NOMO-1 treated with dmso at 0.1 percent for 144 hours (cell line): ENCODE results near the gene IGSF21.

Experiments
- DNase-seq: peaks from one replicate; lab custom pipeline; 2025; ENCODE audit not compliant: unreplicated experiment; lab: John Stamatoyannopoulos, UW

The IGSF21 gene

GRCh38 chr1:18094096-18094495 is 13.5 kb upstream of the IGSF21 start:
- no peak for DNase-seq

DNA sequence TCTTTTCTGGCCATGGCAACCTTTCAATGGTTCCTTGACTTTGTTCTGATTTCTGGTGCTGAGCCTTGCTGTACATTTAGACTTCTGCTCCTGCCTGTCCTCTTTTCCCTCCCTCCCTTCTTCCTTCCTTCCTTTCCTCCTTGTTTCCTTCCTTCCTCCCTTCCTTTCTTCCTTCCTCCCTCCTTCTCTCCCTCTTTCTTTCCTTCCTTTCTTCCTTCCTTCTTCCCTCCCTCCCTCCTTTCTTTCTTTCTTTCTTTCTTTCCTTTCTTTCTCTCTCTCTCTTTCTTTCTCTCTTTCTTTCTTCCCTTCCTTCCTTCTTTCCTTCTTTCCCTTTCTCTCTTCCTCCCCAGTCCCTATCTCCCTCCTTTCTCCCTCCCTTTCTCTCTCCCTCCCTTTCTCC is 10.4 kb upstream of the IGSF21 start:
- DNase-seq: no peak

DNA sequence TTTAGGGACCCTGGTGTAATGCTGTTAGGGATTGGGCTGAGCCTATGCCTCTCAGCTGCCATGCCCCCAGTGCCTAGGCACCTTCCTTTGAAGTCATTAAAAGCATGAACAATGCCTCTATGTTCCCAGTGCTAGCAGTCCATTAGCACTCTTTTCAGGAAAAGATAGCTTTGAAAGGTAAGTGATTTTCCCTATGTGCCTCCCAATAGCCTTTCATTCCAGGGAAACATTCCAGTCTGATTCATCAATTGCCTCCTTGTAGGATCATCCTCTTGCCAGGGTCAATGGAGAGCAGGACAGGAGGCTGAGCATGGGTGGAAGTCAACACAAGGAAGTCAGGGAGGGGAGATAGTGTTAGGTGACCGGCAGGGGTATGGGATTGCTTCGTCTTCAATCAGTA is 8.6 kb upstream of the IGSF21 start:
- no peak for DNase-seq

DNA sequence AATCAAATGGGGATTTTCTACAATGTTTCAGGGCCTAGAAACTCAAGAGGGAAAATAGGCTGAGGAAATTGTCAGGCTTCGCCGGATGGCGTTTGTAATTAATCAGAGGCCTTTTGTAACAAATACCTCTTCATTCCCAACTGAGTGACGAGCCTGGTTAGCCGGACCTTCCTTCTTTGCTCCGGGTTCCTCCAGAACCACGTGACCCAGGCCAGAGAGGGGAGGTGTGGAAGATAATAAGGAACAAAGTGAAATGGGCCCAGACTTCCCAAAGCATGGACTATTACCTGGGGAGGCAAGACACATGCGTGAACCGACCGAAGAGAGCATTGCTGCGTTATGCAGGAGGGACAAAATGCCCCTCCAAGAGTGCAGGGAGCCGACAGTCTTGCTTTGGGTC is 7.5 kb upstream of the IGSF21 start:
- DNase-seq: no peak

DNA sequence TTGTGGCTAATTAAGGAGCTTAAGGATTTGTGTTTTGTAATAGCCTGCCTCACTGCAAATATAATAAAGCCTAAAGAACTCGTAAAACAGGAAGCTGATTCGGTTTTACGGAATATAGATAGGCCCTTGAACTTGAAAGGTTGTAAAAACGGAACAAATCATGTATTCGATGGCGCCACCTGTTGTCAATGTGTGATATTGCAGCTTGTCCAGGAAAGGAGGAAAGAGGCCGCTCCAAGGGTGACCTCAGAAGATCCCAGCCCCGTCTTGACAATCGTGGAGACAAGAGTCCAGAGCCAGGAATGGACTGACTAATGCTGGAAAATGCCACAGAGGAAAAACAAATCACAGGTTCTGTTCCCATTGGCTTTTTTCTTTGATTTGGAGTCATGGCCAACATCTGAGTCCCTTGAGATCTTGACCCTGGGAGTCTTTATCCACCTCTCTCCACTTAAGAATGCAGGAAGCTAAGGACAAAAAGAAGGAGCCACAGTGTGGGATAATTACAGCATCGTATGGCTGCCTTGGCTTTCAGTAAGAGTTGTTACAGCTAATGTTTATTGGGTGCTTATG is 7.0 kb upstream of the IGSF21 start:
- peak; percentile 38 for DNase-seq

- no peak for DNase-seq
Measured at GRCh38 chr1:18101508-18101907, 6.1 kb upstream of the IGSF21 start.

DNA sequence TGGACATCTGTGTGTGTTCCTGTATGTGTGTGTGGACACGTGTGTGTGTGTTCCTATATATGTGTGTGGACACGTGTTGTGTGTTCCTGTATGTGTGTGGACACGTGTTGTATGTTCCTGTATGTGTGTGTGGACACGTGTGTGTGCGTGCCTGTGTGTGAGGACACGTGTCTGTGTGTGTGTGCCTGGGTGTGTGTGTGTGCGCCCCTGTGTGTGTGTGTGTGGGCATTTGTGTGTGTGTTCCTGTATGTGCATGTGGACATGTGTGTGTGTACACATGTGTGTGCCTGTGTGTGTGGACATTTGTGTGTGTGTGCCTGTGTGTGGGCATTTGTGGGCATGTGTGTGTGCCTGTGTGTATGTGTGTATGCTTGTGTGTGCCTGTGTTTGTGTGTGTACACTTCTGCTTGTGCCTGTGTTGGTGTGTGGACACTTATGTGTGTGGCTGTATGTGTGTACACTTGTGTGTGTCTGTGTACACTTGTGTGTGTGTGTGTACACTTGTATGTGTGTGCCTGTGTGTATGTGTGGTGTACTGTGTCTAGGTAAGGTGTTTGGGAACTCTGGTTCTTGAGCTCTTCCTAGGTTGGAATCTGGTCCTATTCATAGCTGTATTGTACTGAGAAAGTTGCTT is 3.7 kb upstream of the IGSF21 start:
- no peak for DNase-seq

DNA sequence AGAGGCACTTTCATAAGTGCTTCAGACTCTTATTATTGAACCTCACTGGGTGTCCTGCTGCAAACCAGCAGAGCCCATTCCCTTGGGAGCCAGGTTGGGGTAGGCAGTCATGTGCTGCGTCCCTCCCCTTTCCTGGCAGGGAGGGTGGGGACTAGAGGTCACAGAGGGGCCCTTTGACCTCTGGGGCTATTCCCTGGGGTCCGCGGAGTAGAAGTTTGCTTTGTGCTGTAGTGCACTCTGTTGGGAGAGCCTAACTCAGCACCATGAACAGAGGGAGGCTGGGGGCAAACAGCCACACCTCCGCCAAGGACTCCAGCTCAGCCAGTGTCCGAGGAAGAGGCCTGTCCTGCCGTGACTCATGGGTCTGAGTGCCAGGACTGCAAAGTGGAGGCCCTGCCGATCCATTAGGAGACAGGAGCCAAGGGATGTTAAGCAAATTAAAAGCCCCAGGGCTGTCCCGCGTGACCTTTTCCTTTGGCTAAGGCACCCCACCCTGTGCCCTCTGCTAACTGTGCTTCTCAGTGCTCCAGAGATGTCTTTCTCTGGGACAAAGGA is 3.0 kb upstream of the IGSF21 start:
- DNase-seq: no peak

GRCh38 chr1:18105196-18105595 is 2.4 kb upstream of the IGSF21 start:
- no peak for DNase-seq

GRCh38 chr1:18108299-18109057 is 880 bp downstream of the IGSF21 start:
- no peak for DNase-seq

- DNase-seq: no peak
Measured at GRCh38 chr1:18109058-18109755, 1.6 kb downstream of the IGSF21 start.

- DNase-seq: no peak
Measured at GRCh38 chr1:18109756-18110597, 2.4 kb downstream of the IGSF21 start.

GRCh38 chr1:18110598-18110939 is 3.0 kb downstream of the IGSF21 start:
- DNase-seq: no peak

GRCh38 chr1:18110968-18111367 is 3.4 kb downstream of the IGSF21 start:
- no peak for DNase-seq

GRCh38 chr1:18111605-18112297 is 4.2 kb downstream of the IGSF21 start:
- no peak for DNase-seq

DNA sequence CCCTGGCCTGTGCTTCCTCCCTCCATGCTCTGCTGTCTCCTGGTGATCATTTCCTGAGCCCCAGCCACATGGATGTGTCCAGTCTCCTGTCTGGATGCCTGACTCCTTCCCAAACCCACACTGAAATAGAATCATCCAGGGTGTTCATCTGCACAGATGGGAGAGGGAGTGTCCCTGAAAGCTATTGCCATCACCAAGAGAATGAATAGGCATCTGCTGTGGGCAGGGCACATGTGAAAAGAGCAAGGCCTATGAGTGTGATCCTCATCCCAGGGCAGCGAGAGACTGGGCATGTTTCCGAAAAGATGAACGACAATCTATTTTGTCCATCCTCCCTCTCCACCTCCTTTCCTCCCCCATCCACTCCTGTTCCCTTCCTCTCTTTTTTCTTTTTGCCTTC is 5.0 kb downstream of the IGSF21 start:
- no peak for DNase-seq

DNA sequence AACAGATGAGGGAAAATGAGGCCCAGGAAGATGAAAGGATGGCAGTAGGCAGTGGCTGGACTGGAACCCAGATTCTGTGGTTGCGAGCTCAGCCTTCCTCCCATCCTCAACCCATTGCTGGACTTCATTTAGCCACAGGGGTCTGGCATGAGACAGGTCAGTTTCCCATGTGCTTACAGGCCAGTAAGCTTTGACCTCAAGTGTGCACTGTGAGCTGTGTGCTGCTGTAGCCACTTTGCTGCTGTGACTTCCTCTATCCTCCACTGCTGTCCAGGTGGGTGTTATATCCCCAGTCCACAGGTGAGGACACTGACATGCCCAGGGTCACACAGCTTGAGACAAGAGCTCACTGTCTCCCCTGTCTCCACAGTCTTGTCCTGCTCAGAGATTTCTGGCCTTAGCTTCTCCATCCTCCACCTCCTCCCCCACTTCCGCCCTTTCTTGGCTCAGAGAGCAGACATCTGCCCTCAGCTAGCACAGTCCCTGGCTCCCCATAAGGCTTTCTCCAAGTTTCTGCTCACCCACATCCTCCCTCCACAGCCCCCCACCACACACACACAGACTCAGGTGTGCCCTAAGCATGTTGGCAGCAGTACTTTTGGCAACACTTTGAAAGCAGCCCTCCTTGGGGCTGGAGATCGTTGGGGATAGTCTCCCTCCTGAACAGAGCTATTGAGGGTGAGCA is 7.3 kb downstream of the IGSF21 start:
- no peak for DNase-seq

DNA sequence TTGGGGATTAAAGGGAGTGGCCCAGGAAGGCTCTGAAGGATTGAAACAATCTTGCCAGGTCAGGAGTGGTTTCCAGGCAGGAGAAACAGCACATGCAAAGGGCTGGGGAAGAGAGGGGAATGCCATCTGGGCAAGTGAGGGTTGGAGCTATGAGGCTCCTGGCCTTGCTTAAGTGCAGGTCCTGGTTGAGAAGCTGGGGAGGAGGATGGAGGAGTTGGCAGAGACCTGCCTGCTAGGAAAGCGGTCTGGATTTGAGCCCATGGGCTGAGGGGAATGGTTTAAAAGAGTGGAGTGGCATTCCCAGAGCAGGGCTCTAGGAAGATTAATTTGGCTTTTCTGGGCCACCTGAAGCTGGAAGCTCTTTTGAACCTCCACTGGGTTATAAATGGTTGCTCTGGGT is 9.2 kb downstream of the IGSF21 start:
- DNase-seq: no peak

DNA sequence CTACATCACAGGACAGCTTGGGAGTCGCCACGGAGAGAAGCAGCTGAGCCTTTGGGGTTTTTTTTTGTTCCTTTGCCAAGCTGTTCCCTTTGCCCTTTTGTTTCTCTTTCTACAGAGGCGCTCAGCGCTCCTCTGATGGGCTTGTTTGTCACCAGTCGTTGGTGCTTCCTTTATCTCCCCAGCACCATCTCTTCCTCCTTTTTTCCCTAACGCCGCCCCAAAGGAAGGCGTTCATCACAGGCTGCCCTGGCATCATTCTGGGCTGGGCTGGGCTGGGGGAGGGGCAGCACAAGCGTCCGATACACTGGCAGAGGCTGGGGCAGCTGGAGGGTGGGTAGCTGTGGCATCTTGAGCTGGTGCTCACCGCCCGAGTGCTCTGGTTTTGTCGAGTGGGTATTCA is 10.5 kb downstream of the IGSF21 start:
- DNase-seq: no peak

DNA sequence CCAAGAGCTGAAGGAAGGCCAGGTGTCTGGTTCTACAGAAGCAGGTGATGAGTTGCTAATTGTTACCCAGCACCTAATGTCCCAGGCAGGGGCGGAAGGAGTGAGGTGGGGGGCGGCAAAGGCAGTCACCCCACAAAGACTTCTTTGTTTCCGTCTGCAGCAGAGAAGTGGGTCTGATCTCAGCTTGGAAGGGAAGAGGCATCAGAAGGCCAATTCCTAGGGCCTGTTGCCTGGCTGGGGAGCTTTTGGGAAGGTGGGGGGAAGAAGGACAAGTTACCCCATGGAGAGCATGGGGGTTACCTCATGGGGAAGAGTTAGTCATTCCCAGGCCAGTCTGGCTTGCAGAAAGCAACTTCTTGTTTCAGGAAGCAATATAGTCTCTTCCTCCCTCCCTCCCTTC is 10.9 kb downstream of the IGSF21 start:
- DNase-seq: no peak
